ENCODE data around the gene ARSA.

Gene ARSA

DNA sequence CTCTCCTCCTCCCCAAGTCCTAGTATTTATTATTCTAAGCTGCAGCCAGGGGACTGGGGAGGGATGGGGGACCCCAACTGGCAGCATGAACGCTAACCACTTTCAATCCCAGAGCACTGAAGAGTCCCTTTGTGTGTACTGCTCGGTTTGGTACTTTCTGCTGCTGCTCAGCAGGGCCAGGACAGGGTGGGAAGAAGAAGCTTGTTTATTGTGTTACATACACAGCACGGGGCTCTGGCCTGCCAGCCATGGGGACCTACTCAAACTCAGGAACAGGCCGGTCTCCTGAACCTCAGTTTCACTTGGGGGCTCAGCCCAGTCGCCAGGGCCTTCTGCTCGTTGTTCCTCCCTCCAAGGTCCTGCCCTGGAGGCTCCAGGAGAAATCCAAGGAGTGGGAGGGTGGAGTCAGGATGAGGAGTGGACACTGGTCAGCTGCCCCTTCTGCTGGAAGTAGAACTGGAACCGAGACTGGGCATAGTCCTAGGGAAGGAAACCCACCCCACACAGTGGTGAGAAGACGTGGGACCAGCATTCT is 49.1 kb downstream of the ARSA start:
- H3K4me3 ChIP-seq (ENCODE audit: low read depth, low read length) = no peak overlapping the region
- TF ChIP-seq, protein P1, sequence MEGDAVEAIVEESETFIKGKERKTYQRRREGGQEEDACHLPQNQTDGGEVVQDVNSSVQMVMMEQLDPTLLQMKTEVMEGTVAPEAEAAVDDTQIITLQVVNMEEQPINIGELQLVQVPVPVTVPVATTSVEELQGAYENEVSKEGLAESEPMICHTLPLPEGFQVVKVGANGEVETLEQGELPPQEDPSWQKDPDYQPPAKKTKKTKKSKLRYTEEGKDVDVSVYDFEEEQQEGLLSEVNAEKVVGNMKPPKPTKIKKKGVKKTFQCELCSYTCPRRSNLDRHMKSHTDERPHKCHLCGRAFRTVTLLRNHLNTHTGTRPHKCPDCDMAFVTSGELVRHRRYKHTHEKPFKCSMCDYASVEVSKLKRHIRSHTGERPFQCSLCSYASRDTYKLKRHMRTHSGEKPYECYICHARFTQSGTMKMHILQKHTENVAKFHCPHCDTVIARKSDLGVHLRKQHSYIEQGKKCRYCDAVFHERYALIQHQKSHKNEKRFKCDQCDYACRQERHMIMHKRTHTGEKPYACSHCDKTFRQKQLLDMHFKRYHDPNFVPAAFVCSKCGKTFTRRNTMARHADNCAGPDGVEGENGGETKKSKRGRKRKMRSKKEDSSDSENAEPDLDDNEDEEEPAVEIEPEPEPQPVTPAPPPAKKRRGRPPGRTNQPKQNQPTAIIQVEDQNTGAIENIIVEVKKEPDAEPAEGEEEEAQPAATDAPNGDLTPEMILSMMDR (IDR thresholded peaks at IDR 0.05; ENCODE audit: low read depth, low read length, missing control alignments) = no peak
- no peak for DNase-seq (ENCODE audit: low read depth)

DNA sequence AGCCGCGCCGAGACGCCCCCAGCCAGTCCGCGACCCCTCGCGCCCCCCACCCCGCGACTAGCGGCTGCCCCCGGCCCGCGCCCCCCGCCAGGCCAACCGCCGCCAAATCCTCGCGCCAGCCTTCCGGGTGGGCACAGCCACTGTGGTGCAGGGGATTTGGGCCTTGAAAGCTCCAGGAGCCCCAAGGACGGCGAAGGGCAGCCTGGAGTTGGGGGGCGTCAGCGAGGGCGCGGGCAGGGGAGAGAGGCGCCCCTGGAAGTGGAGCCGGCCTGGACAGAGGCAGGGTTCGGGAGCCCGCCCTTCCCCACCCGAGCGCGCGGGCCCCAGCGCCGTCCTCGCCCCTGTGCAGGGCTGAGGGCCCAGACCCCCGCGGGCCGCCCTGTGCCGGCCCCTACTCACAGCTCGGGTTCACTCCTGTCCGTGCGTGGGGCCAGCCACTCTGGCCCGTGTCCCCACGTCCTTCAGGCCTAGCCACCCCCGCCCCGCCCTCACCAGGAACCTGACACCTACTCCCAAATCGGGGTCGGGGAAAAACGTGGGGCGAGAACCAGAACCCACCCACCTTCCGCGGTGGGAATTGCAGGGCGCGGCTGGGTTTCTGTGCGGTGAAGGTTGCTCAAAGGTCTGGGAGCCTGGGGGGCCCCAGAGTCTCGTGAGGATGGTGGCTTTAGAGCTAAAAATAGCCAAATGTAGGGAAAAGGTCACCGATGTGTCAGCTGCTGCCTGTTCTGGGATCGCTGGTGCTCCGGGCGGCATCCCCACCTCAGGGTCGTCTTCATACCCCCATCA is 49.8 kb downstream of the ARSA start, which contains the start of gene CPT1B:
Gene CPT1B, minus strand, starts transcription at position 441 of the 789 bp plus-strand sequence. CDS start 512 bp downstream, outside the sequence.
- TF ChIP-seq, protein P1 (IDR thresholded peaks at IDR 0.05; ENCODE audit: low read depth, low read length, missing control alignments) = no peak
- H3K4me3 ChIP-seq (ENCODE audit: low read depth, low read length) = no peak within 1 kb of the TSS
- no peak for DNase-seq (ENCODE audit: low read depth)

DNA sequence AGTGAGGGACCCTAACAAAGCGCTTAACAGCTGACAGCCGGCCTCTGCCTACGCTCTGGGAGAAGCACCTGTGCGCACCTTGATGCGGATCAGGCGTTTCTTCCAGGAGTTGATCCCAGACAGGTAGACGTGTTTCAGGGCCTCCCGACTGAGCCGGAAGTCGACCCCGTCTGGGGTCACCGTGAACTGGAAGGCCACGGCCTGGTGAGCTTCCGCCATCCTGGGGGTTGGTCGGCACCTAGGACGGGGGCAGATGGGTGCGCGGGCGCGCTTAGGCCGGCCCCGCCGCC is 50.3 kb downstream of the ARSA start:
- no peak overlapping the region for H3K4me3 ChIP-seq (ENCODE audit: low read depth, low read length)
- TF ChIP-seq, protein P1 (IDR thresholded peaks at IDR 0.05; ENCODE audit: low read depth, low read length, missing control alignments) = no peak

DNA sequence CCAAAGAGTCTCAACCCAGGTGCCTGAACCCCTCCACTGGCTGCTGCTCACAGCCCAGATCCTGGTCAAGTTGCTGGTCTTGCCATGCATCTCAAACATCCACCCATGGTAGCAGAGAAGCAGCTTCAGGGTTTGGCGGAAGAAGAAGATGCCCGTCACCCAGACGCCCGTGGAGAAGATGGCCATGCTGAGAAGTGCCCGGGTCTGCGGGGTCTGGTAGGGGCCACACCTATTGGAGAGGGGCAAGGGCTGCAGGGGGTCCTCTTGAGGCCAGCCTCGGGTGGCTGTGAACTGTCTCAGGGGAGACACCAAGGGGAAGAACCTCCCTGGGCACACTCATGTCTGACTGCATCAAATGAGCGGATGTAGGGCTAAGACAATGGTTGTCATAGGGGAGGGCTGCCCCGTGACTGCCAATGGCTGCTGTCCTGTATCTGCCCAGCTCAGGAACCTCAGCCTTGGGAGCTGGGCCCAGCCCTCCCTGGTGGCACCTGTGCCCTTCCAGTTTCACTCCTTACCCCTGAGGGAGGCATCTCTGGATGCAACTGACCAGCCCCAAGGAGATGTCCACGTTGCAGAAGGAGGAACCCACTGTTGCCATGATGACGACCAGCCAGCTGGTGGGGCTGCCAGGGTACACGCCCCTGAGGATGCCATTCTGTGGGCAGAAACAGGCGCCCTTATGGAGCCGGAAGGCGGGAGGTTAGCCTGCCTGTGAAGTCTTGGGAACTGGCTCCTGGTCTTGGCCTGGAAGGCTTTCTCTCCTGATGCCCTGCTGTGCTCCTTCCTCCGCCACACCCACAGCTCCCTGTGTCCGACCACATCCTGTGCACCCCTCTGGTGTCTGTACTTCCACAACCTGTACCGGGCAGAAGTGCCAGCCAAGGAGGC is 50.9 kb downstream of the ARSA start:
- no peak overlapping the region for H3K4me3 ChIP-seq (ENCODE audit: low read depth, low read length)
- TF ChIP-seq, protein P1 (IDR thresholded peaks at IDR 0.05; ENCODE audit: low read depth, low read length, missing control alignments) = no peak
- DNase-seq (ENCODE audit: low read depth) = no peak

More for the DNA sequence above, 50.3 kb downstream of the ARSA start:
- no peak for DNase-seq (ENCODE audit: low read depth)

DNA sequence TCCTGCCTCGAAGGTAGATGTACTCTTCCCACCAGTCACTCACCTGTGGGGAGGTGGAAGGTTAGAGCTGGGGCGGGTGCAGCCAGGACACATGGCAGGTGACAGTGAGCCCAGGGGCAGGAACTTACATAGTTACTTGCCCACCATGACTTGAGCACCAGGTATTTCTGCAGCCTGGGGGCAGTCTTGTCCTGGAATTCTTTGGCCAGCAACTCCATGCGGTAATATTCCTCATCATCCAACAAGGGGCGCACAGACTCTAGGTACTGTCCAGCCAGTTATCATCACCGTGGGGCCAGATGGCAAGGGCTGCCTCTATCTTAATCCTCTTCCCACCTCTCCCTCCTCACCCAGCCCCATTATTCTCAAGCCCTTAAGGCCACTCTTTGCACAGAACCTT is 51.9 kb downstream of the ARSA start:
- H3K4me3 ChIP-seq (ENCODE audit: low read depth, low read length) = no peak overlapping the region
- TF ChIP-seq, protein P1 (IDR thresholded peaks at IDR 0.05; ENCODE audit: low read depth, low read length, missing control alignments) = no peak
- DNase-seq (ENCODE audit: low read depth) = no peak

DNA sequence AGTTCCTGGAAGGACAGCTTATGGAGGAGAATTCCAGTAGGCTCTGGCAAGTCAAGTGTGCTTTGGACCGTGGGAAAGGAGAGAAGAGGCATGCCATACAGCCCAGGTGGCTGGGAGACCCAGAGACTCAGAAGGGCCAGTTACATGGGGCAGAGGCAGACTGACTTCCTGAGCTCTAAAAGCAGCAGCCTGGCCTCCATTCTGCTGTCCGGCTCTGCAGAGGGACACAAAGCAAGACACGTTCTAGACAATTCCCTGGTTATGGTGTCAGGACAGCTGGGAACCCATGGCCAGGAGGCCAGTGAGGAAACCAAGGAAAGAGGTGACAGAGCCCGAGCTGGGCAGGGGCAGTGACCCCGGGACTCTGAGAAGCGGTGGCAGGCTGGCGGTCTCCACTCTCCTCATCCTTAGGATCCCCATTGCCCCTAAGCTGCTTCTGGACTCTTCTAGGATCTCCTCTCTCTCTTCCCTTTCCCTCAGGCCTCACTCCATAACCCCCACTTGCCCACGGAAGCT is 52.5 kb downstream of the ARSA start:
- DNase-seq (ENCODE audit: low read depth) = no peak
- TF ChIP-seq, protein P1 (IDR thresholded peaks at IDR 0.05; ENCODE audit: low read depth, low read length, missing control alignments) = no peak
- H3K4me3 ChIP-seq (ENCODE audit: low read depth, low read length) = no peak overlapping the region
